Occipital lobe (tissue), 2 donors: ENCODE data around the gene PTGS1. TPM values are rescaled to one million over a fixed set of nuclear protein-coding genes. Genes with fewer than 3 reads are reported as not detected.
"Not testable (repeated sequence)": the region's sequence is repeated elsewhere in the genome, so short reads cannot be mapped to it uniquely, and the experiment has no call there.

ENCODE experiments used
- DNase-seq: peaks from one replicate; lab custom pipeline; 2025; lab: John Stamatoyannopoulos, UW
- total RNA-seq: library from RNA; depleted of rRNA; stranded (reverse); fragments of >200 nt; gene quantifications from one replicate; pipeline ENCODE4 v1.2.3, GENCODE V29; 2014

PTGS1 gene
- total RNA-seq, 1 donor from 2014 or later, result 0.47 TPM

DNA sequence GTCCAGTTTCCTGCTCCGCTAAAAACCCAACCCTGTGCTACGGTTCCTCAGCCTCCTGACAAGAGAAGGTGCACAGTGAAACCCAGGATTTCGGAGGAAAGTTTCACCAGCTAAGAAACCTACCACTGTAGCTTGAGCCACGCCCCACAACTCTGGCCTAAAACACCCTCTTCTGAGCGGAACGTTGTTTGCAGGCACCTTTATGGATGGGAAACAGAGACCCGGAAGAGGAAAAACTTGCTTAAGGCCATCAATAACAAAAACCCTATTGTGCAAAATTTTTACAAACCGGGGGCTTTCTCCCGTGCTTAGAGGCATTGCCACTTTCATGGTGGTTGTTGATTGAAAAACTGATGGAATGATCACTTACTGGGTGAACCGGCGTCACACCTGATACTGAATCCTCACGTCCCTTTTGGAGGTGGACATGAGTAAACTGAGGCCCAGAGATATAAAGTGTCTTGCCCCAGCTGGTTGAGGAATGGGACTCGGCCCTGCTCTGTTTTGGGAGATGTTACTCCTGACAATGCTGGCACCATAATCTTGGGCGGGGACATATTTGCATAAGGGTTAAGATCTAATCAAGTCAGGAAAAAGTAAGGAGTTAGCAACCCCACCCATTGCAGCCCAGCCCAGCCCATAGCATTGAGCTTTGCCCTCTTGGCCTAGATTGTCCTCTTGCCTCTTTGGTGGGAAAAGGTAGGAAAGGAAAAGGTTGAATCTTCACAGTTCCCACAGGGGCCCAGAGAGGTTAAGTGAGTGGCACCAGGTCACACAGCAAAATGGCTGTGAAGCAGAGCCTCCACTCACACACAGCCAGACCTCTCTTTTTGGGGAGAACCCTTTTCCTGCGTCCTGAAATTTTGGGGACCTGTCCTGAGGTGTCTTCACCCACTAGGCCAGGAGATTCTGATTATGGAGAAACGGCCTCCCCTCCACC, 23.2 kb upstream of the PTGS1 start:
- DNase-seq, result no peak

DNA sequence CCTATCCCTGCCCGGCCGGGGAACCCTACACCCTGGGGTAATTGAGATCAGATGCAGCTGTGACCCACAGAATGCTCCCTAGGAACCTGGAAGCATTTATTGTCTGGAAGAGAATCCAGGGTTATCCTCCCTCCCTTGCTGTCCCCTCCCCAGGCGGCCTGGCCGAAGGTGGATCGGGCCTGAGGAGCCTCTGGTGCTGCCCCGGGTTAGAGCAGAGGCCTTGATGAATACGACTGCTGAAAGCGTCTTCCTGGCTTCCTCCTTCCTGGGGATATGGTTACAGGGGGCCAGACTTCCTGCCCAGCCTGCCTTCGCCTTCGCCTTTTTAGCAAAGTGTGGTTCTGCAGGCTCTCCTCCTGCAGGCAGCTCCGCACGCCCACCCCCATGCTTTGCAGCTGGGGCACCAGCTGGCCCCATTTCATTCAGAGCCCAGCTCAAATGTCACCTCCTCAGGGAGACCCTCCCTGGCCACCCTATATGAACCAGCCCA, 22.5 kb upstream of the PTGS1 start:
- DNase-seq, result no peak

DNA sequence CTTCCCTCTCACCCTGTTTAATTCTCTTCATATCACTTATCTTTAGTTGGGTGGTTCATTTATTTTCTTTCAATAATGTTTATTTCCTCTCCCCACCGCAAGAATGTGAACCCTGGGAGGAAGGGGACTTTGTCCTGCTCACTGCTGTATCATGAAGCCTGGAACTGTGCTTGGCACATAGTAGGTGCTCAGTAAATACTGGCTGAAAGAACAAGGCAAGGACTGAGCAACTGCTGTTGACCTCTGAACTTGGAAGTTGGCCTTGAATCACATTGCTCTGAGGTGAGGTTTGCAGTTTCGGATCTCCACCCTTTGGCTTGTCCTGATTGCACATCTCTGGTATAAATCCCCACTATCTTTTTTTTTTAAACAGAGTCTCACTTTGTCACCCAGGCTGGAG, 22.0 kb upstream of the PTGS1 start:
- no peak for DNase-seq

DNA sequence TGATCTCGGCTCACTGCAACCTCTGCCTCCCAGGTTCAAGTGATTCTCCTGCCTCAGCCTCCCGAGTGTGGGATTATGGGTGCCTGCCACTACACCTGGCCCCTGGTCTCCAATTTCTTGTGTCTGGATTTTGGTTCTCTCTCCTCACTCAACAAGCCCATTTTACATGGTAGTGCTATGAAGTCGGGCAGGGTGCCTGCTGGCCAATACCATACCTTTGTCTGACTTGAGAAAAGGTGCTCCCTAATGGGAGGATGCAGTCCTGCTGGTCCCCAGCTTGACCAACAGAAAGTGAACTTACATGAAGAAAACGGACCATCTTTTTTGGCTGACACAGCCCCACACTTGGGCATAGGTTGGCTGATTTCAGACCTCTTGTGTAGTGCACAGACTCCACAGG, 21.6 kb upstream of the PTGS1 start:
- no peak for DNase-seq

DNA sequence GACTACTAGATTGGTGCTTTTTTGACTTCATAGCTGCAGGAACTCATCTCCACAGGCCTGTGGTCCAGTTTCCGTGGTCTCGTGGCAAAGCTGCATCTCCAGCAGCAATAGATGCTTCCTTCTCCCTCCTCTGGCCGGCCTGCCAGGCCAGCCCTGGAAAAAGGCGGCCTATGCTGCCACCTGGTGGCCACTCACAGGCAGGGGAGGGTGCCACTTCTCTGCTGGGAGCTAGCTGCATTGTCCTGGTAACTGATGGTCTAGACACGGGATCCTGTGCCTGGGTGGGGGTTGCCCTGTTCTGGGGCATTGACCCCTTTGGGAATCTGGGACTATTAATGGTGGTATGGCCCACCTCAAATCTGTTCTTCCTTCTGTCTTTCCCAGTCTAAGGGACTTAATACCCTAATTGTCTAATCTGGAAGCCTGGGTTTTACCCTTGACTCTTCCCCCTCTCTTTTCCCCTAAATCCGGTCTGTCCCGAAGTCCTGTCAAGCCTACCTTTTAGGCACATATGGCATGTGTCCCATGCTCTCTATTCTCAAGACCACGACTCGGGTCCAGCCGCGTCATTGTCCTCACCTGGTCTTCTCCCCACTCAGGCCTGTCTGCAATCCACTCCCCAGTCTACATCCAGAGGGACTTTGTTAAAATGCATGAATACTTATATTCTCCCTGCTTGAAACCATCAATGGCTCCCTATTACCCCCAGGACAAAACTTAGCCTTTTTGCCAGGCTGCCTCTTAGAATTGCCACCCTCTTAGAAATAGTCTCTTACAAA, 20.1 kb upstream of the PTGS1 start:
- peak; percentile 84 for DNase-seq

DNA sequence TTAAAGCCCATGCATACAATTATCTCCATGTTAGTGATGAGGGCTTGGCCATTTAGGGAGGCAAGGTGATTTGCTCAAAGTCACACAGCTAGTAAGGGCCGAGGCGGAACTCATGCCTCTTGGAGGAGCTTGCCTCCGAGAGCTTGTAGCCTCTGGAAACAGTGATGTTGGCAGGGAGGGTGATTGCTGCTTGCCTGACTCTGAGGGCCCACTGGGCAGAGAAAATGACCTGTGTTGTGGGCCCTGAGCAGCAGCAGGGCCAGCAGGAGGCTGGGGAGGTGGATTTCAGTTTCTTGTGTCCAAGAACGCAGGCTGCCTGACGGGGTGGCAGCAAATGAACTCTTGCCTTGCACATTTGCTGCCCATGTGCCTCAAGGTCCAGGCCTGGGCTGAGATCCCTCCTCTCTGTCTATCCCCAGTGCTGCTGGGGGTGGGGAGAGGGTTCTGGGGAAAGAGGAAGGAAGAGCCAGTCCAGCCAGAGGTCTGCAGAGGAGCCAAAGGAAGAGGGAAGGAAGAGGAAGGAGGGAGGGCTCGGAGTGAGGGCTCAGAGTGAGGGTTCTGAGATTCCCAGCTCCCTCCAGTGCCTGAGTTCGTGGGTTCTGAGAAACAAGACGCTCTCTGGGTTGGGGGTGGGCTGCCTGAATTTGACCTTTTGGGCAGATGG, 16.2 kb upstream of the PTGS1 start:
- no peak for DNase-seq

DNA sequence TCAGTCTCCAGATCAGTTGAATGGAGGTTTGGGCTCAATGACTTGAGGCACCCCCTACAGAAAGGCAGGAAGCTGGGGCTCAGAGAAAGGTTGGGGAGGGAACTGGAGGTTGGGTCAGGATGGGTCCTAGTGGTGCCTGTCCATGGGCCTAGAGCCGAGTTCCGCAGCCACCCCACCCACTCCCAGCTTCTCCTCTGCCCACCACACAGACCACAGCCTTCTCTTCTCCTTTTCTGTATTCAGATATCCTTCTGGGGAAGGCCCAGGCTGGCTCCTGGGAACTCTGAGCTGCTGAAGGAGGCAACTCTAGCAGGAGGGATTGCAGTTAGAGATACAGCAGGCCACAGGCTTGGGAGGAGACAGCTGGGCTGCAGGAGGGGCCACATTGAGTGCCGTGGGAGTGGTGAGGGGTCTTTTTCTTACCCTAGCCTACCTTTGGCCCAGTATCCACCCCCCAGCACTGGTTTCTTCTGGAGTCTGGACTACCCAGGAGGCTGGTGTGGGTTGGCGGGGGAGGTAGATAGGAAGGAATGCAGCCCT, 15.4 kb upstream of the PTGS1 start:
- DNase-seq, result no peak

DNA sequence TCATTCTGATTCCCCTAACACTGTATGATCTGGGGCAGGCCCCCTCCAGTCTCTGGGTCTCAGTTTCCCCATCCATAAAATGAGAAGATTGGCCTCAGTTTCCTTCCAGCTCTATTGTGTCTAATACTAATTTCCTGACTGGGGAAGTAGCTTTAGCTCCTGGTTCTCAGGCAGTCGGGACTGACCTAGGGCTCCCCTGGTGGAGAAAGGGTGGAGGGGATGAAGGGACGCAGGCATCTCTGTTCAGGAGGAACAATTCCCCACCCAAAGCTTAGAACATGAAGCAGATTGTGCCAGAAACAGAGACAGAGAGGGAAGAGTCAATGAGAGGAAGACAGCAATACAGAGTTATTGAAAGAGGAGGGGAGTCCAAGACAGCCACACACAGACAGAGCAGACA, 14.2 kb upstream of the PTGS1 start:
- no peak for DNase-seq

DNA sequence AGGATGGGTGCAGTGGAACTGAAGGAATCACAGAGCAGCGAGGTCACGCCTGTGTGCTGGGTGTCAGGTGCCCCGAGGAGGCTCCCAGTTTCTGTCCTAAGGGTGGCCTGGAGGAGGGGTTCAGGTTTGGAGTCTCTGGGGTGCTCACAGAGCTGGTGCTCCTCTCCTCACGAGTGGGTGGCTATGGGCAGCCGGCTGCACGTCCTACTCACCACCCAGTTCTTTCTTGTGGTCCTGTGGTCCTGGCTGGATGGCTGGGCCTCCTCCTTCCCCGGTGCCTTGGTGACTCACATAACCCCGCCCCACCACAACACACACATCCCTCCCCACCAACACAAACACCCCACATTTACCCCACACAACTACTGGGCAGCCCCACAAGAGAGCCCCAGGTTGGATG, 9.9 kb upstream of the PTGS1 start:
- DNase-seq, result no peak

DNA sequence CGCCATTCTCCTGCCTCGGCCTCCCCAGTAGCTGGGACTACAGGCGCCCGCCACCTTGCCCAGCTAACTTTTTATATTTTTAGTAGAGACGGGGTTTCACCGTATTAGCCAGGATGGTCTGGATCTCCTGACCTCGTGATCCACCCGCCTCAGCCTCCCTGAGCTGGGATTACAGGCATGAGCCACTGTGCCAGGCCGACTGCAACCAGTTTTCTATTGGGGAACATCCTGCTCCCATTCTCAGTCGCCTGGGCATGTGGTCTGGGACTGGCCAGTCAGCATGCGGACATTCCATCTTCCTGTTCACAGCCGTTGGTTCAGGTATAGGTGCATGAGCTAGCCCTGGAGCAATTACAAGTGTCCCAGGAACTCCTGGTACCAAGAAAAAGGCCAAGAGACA, 7.7 kb upstream of the PTGS1 start:
- DNase-seq, result not testable (repeated sequence)

DNA sequence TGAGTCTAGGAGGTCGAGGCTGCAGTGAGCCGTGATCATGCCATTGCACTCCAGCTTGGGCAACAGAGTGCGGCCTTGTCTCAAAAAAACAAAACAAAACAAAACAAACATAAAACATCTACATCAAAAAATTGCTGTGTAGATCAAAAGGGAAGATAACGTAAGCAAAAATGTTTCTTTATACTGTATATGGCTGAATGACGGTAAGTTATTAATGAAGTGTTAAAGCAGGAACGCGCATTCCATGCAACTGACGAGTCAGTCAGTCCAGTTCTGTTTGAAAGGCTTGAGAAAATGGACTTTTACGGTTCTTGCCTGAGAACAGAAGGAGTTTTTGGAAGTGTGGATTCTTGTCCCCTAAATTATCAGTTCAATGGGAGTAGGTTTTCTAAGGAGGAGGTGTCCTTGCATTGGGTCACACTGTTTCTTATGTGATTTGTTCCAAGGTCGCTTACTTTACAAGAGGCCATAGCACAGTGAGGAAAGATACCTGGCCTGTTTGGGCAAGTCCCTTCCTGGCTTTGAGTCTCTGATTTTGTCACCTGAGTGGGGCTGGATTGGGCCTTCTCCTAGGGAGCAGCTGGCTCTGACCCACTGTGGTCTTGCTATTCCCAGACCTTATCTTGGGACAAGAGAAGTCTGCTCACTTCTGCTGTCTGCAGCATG, 6.6 kb upstream of the PTGS1 start:
- no peak for DNase-seq

DNA sequence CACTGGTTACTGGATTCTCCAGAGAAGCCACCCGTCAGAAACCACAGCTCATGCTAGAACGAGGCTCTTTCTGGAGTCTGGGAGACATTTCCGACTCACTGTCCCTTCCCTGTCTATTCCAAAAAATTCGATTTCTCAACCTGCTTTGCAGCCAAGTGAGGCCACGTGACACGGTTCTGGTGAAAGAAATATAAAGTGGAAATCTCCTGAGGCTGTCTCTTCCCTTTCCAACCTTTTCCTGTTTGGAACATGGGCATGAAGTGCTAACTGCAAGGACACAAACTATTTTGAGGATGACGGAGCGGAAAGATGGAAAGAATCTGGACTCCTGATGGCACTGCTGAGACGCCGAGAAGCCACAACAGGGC, 6.1 kb upstream of the PTGS1 start:
- DNase-seq, result no peak

DNA sequence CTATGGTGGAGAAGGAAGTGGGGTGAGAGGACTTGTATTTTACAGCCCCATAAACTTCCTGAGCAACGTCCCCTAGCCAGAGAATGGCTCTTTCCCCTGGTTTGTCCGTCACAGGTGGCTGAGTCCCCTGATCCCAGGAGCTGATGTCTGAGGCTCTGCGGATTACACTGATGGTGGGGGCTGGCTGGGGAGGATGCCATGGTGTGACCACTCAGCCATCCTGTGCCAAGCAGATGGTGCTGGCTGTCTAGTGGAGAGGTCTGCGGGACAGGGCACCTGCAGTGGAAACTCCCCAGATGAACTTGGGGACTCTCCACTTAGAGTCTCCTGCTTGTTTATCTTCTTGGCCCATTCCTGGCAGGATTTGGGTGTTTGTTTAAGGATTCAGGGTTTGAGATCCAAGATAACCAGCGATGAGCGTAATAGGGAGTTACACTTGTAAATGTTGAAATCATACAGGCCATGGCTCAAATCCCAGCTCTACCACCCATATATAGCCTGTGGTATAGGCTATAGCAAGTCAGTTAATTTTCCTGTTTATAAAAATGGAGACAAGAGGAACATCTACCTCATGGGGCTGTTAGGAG, 4.7 kb upstream of the PTGS1 start:
- DNase-seq, result no peak

DNA sequence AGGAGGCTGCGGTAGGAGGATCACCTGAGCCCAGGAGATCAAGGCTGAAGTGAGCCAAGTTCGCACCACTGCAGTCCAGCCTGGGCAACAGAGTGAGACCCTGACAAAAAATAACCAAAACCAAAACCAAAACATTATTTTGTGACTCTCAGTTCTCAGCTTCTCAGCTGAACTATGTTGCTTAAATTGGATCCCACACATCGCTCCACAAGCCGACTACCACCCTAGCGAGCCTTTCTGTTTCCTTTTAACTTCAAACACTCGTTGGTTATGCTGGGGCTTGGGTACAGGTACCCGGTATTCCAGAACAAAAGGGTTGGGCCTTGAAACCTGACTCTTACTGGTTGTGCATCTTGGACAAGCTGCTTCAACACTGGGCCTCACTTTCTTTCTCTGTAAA, 3.8 kb upstream of the PTGS1 start:
- no peak for DNase-seq

DNA sequence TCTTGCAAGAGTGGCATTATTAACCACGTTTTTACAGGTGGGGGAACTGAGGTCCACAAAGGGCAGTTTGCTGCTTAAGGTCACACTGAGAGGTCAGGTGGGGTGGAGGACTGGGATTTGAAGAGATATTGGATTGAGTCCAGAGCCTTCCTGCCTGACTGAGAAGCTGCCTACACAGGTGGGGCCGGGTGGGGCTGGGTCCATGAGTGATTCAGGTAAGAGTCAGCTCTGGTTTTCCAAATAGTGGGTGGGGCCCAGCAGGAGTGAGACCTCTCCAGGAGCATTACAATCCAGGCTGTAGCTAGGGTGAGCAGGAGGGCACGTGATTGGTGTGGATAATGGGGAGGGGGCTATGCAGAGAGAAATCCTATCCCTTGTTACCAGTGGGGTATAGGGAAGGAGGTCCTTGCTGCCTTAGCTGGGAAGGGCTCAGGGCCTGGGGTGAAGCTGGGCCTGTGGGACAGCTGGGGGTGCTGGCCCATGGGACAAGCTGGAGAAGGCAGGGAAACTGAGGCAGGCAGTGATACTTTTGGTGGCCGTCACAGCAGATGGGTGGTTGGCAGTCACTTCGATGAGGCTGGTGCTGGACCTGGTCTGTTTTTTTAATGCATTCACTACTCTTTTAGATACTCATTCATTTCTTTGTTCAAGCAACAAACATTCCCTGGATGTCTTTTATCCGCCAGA, 2.9 kb upstream of the PTGS1 start:
- DNase-seq, result no peak

DNA sequence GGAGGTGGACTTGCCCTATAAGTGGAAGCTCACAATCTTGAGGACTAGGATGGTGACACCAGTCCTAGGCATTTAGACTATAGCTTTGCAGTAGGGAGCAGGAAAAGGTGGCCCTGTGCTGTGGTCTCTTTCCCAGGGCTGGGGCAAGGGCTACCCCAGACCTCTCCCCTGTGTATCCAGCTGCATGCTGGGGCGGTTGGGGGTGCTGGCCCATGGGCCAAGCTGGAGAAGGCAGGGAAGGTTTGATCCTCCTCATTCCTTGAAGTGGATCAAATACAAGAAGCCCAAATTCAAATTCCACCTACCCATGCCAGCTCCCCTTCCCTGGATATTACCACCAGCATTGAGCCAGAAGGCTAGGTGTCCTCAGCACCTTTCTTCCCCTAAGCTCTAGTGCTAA, 2.2 kb upstream of the PTGS1 start:
- DNase-seq, result no peak

DNA sequence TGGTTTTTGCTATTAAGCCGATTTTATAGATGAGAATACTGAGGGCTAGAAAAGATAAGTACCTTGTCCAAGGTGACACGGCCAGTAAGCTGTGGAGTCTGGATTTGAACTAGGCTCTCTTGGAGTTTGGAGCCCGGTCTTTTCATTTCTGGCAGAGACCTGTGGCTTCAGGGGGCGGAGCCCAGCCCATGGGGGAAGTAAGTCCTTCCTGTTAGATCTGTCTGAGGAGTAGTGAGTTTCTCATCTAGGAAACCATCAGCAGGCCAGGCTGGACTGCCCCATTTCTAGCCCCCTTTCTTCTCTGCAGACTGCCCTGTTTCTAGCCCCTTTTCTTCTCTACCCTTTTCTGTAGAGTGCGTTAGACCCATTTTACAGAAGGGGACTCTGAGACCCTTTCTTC, 521 bp upstream of the PTGS1 start:
- no peak for DNase-seq

DNA sequence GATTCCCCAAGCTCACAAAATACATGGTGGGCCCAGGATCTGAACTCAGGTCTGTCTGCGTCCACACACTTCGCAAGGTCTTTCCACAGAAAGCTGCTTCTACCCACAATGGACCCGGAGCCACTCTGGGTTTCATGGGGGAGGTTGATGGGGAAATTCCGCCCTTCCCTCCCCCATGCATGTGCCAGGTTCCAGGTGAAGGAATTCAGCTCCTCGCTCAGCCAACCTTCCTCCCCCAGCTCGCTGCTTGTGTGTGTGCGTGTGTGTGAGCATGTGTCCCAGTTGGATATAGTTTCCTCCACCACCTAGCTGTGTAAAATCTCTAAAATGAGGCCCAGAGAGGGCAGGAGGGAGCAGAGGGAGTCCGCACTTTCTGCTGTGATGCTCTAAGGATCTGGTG, 1.0 kb downstream of the PTGS1 start:
- DNase-seq, result no peak

DNA sequence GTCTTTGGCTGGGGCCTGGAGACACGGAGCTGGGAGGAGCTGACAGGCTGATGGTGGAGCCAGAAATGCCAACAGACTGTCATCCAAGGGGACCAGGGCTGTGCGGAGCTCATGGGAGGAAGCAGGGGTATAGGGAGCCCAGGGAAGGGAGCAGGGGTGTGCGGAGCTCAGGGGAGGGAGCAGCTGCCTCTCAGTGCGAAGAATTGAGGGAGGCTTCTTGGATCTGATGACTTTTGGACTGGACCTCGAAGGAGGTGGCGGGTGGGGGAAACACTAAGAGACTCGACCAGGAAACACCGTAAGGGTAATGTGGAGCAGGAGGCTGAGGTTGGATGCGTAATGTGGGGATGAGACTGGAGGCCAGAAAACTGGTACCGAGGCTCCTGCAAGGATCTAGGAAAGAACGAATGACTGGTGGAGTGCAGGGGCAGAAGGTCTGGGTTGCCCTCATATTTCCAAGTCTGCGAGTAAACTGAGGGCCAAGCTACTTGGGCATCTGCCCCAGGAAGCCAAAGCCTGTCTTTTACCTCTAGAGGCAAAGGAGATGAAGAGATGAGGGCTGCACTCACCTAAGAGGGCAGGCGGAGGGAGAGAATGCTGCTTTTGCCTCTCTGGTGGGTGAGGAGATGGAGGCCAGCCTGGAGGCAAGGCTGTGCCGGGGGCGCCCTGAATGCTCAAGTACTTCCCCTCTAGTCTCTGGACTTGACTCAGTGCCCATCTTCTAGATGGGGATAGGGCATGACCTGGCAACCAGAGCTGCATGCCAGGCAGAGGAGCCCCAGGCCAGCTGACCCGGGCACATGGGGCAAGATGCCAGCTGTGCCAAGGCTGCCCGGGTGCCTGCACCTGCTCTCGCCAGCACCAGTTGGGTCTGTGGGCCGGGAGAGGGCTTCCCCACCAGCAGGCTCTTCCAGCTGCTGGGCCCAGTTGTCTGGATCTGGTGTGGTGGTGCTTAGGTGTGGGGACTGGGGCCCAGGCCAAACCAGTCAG, 2.3 kb downstream of the PTGS1 start:
- no peak for DNase-seq
